K562 (cell line): ENCODE data around the gene ERCC4. TPM values are rescaled to one million over a fixed set of nuclear protein-coding genes. Genes with fewer than 3 reads are reported as not detected.

Source experiments
- ARNT ChIP-seq, 2 experiments: fragments of 450-650 bp; IDR thresholded peaks; 2 replicates each; pipeline ENCODE4 v1.6.1; 2016; ENCODE audit warnings: mild to moderate bottlenecking in 1 of 2
- ATF7 ChIP-seq: fragments of 450-650 bp; IDR thresholded peaks from 2 replicates; pipeline ENCODE4 v1.7.1; 2014; ENCODE audit warnings: mild to moderate bottlenecking, moderate library complexity
- BCL6 ChIP-seq: fragments of 250-450 bp; sonication (Bioruptor Pico); IDR thresholded peaks from 2 replicates; pipeline ENCODE4 v1.4.0; 2020
- CBFA2T2 ChIP-seq: fragments of 450-650 bp; conservative IDR thresholded peaks from 2 replicates; pipeline ENCODE4 v1.6.1; 2017; ENCODE audit warnings: mild to moderate bottlenecking
- CEBPG ChIP-seq, 3 experiments: fragments of 200-800 bp in 1 of 3; sonication (Bioruptor generic) in 1 of 3; sonication (generic) in 1 of 3; formaldehyde crosslinking in 1 of 3; IDR thresholded peaks in 2 of 3; conservative IDR thresholded peaks in 1 of 3; 2 replicates each; pipeline versions ENCODE4 v1.6.1 to v1.8.0; 2016 to 2022; ENCODE audit warnings: missing compliant biosample characterization in 2 of 3, missing genetic modification characterization in 2 of 3, mild to moderate bottlenecking in 1 of 3, missing genetic modification reagents in 1 of 3
- CREB1 ChIP-seq, 2 experiments: sonication (generic) in 1 of 2; formaldehyde crosslinking in 1 of 2; IDR thresholded peaks; 2 replicates each; pipeline versions ENCODE4 v1.6.1 to v1.8.0; 2012 to 2022; ENCODE audit warnings: inconsistent platforms in 1 of 2, mild to moderate bottlenecking in 1 of 2, missing genetic modification reagents in 1 of 2, moderate library complexity in 1 of 2
- E2F5 ChIP-seq: sonication (generic); formaldehyde crosslinking; IDR thresholded peaks from 2 replicates; pipeline ENCODE4 v1.8.0; 2022; ENCODE audit warnings: mild to moderate bottlenecking, missing genetic modification reagents
- FIP1L1 ChIP-seq: fragments of 200-400 bp; formaldehyde crosslinking; IDR thresholded peaks from 2 replicates; pipeline ENCODE4 v1.6.1; 2018; ENCODE audit warnings: mild to moderate bottlenecking, low read depth, low read length; ENCODE audit not compliant: poor library complexity, severe bottlenecking
- HES1 ChIP-seq: fragments of 450-650 bp; IDR thresholded peaks from 2 replicates; pipeline ENCODE4 v1.6.1; 2016; ENCODE audit warnings: low read depth, mild to moderate bottlenecking, moderate library complexity
- KAT2B ChIP-seq: IDR thresholded peaks from one replicate; pipeline ENCODE4 v1.6.1; 2012; ENCODE audit warnings: low read depth, mild to moderate bottlenecking, control low read depth, inconsistent platforms, low read length, moderate library complexity
- NBN ChIP-seq: fragments of 450-650 bp; IDR thresholded peaks from 2 replicates; pipeline ENCODE4 v1.6.1; 2016; ENCODE audit warnings: low read depth, mild to moderate bottlenecking
- PCBP1 ChIP-seq: fragments of 200-400 bp; formaldehyde crosslinking; IDR thresholded peaks from 2 replicates; pipeline ENCODE4 v1.6.1; 2018; ENCODE audit warnings: mild to moderate bottlenecking, low read depth, low read length; ENCODE audit not compliant: poor library complexity, severe bottlenecking
- PML ChIP-seq: IDR thresholded peaks from 2 replicates; pipeline ENCODE4 v1.6.1; 2012; ENCODE audit warnings: low read length, inconsistent platforms
- SMAD3 ChIP-seq: fragments of 450-650 bp; formaldehyde crosslinking; conservative IDR thresholded peaks from 2 replicates; pipeline ENCODE4 v1.4.0; 2020; ENCODE audit warnings: mild to moderate bottlenecking
- SMARCC2 ChIP-seq: fragments of 450-650 bp; IDR thresholded peaks from 2 replicates; pipeline ENCODE4 v1.6.1; 2017; ENCODE audit warnings: antibody characterized with exemption, moderate library complexity, mild to moderate bottlenecking, low read depth
- SPI1 ChIP-seq: IDR thresholded peaks from 2 replicates; pipeline ENCODE4 v1.6.1; 2011; ENCODE audit warnings: low read depth, low read length, control low read depth, borderline replicate concordance
- TAL1 ChIP-seq: fragments of 450-650 bp; IDR thresholded peaks from 2 replicates; pipeline ENCODE4 v1.6.1; 2016; ENCODE audit warnings: mild to moderate bottlenecking
- ZBTB7A ChIP-seq: IDR thresholded peaks from 2 replicates; pipeline ENCODE4 v1.6.1; 2011; ENCODE audit warnings: low read depth, mild to moderate bottlenecking, low read length, moderate library complexity, borderline replicate concordance; ENCODE audit not compliant: control insufficient read depth
- ZNF586 ChIP-seq: fragments of 450-650 bp; formaldehyde crosslinking; conservative IDR thresholded peaks from 2 replicates; pipeline ENCODE4 v1.4.0; 2020; ENCODE audit warnings: mild to moderate bottlenecking, moderate library complexity
- ZNF780A ChIP-seq: fragments of 250-450 bp; sonication (Bioruptor Pico); IDR thresholded peaks from 2 replicates; pipeline ENCODE4 v1.5.0; 2021; ENCODE audit warnings: mild to moderate bottlenecking
- polyA plus RNA-seq, 8 experiments: library from polyadenylated mRNA; depleted of rRNA in 4 of 8; stranded (reverse) in 5 of 8; unstranded in 3 of 8; fragments of >200 nt; fragmentation: Nextera tagmentation in 2 of 8; fragmentation: Illumina TruSeq in 1 of 8; extraction: Ambion mirVana in 2 of 8; extraction: Trizol in 1 of 8; gene quantifications; 2 replicates each; pipeline versions ENCODE4 v1.2.1 to v1.2.3, GENCODE V29; 2011 to 2014; ENCODE audit warnings: inconsistent platforms in 1 of 8, missing spikeins in 1 of 8
- total RNA-seq, 7 experiments: library from RNA; depleted of rRNA in 6 of 7; stranded (reverse); fragments of >200 nt in 6 of 7; fragmentation: Illumina TruSeq in 2 of 7; extraction: Trizol in 2 of 7; gene quantifications; 2 replicates each; pipeline versions ENCODE4 v1.2.1 to v1.2.3, GENCODE V29; 2011 to 2021; ENCODE audit warnings: low replicate concordance in 1 of 7
- TF ChIP-seq, protein P1 (sequence below): fragments of 250-450 bp; sonication (Bioruptor Pico); IDR thresholded peaks from 2 replicates; pipeline ENCODE4 v1.5.0; 2021
- TF ChIP-seq, protein P2 (sequence below): fragments of 450-650 bp; conservative IDR thresholded peaks from 2 replicates; pipeline ENCODE4 v1.6.1; 2016; ENCODE audit warnings: missing genetic modification characterization, low read depth, mild to moderate bottlenecking, control low read depth, missing compliant biosample characterization

ERCC4 gene
- total and polyA plus RNA-seq, 9 of the 15 experiments (the other 6 are each of a cell fraction or from before 2014, with no cell fraction given) = 3.7 to 10.5 (median 6.0) TPM

DNA sequence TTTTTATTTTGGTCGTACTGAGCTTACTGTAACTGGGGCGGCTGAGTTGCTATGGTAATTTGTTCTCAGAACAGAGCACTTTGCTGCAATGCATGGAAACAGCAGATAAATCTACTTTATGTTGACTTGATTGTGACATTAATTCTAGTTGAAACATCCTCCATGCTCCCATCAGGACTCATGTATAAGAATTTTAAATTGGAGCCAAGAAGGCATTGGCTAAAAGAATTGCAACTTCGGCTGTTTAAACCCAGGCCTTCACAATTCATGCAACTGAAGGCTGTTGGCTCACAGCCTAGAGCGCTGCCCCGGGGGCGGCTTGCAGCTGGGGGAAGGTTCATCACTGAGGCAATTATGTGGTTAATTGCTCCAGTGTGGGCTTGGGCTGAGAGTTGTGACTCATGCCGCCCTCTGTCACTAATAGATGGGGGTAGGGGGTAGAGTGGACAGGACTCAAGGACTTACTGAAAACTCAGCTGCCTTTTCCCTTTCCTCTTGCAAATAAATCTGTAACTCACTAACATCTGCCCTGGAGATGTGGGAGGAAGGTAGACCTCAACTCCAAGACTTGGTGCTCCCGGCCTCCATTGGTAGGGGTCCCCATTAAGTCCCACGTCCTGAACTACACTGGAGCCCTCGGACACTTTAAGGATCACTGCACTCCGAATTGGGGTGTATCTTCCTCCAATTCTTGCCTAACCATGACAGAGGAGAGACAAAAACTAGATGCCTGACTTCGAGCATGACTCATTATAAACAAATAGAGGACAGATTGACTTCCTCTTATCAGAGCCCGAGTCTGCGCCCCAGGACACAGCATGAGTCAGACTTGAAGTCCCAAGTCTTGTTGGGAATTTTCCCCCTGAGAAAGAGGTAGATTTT, 37.5 kb downstream of the ERCC4 start (continued):
- TF ChIP-seq SMARCC2 (peak; percentile 92), CREB1 (IDR thresholded peaks at IDR 0.05) (peak; percentile 10; the same call in 1 of the 2 replicates), CREB1 (CRISPR knock-in tag; IDR thresholded peaks at IDR 0.05) (no peak), ARNT (IDR thresholded peaks at IDR 0.05) (peak in 1 of 2 experiments; percentile 22; a peak in 1 of 4 replicates), ATF7 (peak; percentile 80), CBFA2T2 (peak; percentile 30; the same call in 1 of the 2 replicates), ZNF780A (CRISPR knock-in tag) (no peak), ZBTB7A (no peak), HES1 (no peak), CEBPG (CRISPR knock-in tag; IDR thresholded peaks at IDR 0.05) (no peak), CEBPG (tag; conservative IDR thresholded peaks at IDR 0.05 in 1 of 2, IDR thresholded peaks at IDR 0.05 in 1 of 2) (peak; percentile 75 to 82), FIP1L1 (no peak), SMAD3 (CRISPR knock-in tag) (no peak), KAT2B (no peak), NBN (no peak), BCL6 (CRISPR knock-in tag) (no peak), SPI1 (peak; percentile 96), PCBP1 (no peak), ZNF586 (CRISPR knock-in tag) (no peak), E2F5 (CRISPR knock-in tag) (no peak), PML (no peak), TAL1 (peak; percentile 26)
- TF ChIP-seq, protein P1, sequence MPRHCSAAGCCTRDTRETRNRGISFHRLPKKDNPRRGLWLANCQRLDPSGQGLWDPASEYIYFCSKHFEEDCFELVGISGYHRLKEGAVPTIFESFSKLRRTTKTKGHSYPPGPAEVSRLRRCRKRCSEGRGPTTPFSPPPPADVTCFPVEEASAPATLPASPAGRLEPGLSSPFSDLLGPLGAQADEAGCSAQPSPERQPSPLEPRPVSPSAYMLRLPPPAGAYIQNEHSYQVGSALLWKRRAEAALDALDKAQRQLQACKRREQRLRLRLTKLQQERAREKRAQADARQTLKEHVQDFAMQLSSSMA (CRISPR knock-in tag) = no peak
- TF ChIP-seq, protein P2, sequence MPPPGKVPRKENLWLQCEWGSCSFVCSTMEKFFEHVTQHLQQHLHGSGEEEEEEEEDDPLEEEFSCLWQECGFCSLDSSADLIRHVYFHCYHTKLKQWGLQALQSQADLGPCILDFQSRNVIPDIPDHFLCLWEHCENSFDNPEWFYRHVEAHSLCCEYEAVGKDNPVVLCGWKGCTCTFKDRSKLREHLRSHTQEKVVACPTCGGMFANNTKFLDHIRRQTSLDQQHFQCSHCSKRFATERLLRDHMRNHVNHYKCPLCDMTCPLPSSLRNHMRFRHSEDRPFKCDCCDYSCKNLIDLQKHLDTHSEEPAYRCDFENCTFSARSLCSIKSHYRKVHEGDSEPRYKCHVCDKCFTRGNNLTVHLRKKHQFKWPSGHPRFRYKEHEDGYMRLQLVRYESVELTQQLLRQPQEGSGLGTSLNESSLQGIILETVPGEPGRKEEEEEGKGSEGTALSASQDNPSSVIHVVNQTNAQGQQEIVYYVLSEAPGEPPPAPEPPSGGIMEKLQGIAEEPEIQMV (tag) = no peak
